Stimulated activated CD4-positive, alpha-beta T cell treated with anti-CD3 and anti-CD28 coated beads, Interleukin-15, amount 100 ng/mL, for 48 hours (primary cell): ENCODE measurements around the gene GPC4.

Experiments
- DNase-seq, 2 donors: peaks; one replicate each; pipeline ENCODE4 v3.0.0-alpha.2; 2020; ENCODE audit warnings: low read depth in 2 of 2

Gene GPC4

GRCh38 chrX:133415276-133416105 is at the start of gene GPC4:
Gene GPC4 (minus strand): TSS chrX:133415489. CDS start chrX:133414965, 524 bp downstream.
- no peak for DNase-seq

- no peak for DNase-seq
Observed at GRCh38 chrX:133461231-133461630, 45.9 kb upstream of the GPC4 start.

GRCh38 chrX:133454924-133455323 is 39.6 kb upstream of the GPC4 start:
- no peak for DNase-seq

- no peak for DNase-seq
Observed at GRCh38 chrX:133454491-133454914, 39.2 kb upstream of the GPC4 start.

DNA sequence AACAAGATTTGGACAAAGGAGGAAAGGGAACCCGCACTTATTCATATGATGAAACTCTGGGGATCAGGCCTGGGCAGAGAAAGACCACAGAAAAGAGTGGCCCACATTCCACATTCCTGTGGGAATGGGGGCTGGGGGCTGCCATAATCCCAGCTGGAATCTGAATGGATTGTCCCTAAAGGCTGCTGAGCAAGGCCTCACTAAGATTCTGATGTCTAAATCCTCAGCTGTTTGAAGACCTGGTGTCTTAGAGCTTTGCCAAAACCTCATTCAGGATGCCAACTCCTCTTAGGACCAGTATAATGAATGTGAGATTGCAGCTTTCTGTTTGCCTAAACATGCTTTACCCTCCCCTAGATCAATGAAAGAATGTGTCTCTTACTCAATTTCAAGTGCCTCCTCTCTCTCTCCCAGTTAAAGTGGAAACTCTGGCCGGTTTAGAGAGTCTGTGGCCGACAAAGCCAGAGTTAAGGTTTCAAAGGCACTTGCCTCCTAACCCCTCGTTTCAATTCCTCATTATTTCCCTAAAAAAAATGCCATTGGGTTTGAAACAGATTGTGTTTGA is 33.3 kb upstream of the GPC4 start:
- DNase-seq = no peak

GRCh38 chrX:133444952-133445831 is 29.9 kb upstream of the GPC4 start:
- DNase-seq = no peak

DNA sequence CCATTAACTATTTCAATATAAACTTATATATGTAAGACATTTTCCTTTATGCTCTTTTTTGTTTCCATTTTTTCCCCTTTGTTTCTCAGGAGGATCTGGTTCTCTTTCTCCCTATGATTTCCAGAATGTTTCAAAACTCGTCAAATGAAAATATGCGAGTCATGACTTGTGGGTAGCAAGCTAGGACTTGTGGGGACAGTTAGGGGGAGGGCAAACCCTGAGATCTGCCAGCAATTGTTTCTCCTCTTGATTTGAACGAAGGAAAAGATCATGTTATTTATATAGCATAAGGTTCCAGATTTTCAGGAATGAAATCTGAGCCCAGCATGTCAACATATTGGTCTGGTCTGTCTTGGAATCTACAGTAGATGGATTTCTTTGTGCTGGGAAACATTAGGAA is 28.9 kb upstream of the GPC4 start:
- no peak for DNase-seq

GRCh38 chrX:133440797-133441163 is 25.5 kb upstream of the GPC4 start:
- DNase-seq = no peak

GRCh38 chrX:133440081-133440796 is 24.9 kb upstream of the GPC4 start:
- no peak for DNase-seq

GRCh38 chrX:133437766-133438165 is 22.5 kb upstream of the GPC4 start:
- DNase-seq = no peak

- DNase-seq = no peak
Observed at GRCh38 chrX:133437356-133437755, 22.1 kb upstream of the GPC4 start.

DNA sequence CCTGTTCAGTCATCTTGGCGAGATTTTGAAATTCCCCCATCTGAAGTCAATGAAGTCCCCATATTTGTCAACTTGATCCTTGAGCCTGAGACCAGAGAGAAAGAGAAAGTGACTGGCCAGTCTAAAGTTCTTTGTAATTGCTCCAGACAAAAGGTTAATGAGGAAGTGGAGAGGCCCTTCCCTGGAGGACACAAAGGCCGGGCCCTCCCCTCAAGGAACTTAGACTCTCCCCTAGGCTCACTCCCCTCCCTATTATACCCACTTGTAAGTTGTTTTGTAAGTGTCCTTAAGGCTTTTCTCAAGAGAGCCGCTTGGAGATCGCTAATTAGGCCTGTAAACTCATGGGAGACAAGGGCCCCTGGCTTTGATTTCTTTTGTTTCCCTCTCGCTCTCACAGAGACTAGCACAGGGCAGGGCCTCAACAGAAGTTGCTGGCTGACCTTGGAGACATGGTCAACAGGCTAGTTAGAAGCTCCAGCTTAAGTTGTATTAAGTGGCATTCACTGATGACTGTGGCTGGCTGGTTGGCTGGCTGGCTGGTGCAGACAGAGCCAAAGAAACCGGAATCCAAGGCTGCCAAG is 20.3 kb upstream of the GPC4 start:
- no peak for DNase-seq

- no peak for DNase-seq
Observed at GRCh38 chrX:133434197-133434820, 19.0 kb upstream of the GPC4 start.

- no peak for DNase-seq
Observed at GRCh38 chrX:133419911-133420310, 4.6 kb upstream of the GPC4 start.

- DNase-seq = no peak
Observed at GRCh38 chrX:133418588-133418987, 3.3 kb upstream of the GPC4 start.

DNA sequence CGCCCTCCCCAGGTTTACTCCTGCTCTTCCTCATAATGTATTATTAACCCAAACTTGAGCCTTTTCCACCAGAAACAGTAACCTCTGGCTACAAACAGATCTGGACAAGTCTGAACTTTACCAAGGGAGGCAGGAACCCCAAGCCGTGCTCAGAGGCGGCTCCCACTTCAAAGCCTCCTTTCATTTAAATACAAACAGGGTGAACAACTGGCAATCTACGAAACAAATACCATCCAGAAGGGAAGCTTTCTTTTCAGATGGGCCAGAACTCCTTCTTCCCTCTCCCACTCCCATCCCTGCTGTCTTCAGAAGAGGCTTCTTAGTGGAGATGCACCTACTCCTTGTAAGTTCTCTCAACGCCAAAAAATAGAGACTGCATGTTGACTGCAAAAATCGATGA is 2.1 kb upstream of the GPC4 start:
- no peak for DNase-seq

GRCh38 chrX:133414406-133415275 is 648 bp downstream of the GPC4 start:
- no peak for DNase-seq

DNA sequence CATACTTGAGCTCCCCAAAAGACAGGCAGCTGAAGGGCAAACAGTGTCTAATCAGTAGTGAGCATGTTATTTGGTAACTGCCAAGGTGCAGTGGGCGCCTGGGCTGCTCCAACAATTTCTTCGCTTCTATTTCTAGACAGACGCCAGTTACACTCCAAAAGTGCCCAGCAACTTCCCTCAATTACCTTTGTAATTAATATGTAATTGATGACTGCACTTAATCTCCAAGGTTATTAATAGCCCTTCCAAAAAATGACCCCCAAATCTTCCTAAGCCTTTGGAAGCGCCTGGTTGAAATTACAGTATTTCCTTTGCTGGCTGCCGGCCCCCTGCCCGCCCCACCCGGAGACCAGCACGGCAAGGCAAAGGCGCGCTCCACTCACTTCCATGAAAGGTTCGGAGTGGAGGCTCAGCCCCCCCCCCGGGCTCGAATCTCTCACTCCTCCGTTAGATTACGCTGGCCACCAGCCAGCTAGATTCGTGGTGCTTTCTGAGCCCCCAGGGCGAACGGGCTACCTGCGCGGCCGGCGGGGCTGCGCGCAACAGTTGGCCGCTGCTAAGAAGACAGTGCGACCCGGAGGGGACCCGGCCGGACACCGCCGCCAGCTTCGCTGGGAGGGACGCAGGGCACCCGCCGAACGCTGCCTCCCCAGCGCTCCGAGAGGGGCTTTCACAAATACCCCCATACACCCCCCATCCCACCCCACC is 1.9 kb downstream of the GPC4 start:
- DNase-seq = no peak

- no peak for DNase-seq
Observed at GRCh38 chrX:133412665-133413064, 2.6 kb downstream of the GPC4 start.
